GM15510 (cell line): ENCODE results near the gene B9D2.

Experiments used
- POLR2A ChIP-seq: IDR thresholded peaks from 3 replicates; pipeline ENCODE4 v1.6.1; 2011; ENCODE audit warnings: borderline replicate concordance; ENCODE audit not compliant: insufficient read length; ENCODE audit errors: extremely low read depth

B9D2 gene

GRCh38 chr19:41325947-41326706, 37.8 kb downstream of the B9D2 start:
- TF ChIP-seq POLR2A, result no peak

GRCh38 chr19:41325640-41325946, 38.4 kb downstream of the B9D2 start:
- TF ChIP-seq POLR2A, result no peak

GRCh38 chr19:41324921-41325639, 38.9 kb downstream of the B9D2 start:
- peak; percentile 20 for TF ChIP-seq POLR2A

- TF ChIP-seq POLR2A, result peak; percentile 21
Observed at GRCh38 chr19:41324231-41324702, 39.7 kb downstream of the B9D2 start.

GRCh38 chr19:41323430-41324125, 40.4 kb downstream of the B9D2 start:
- no peak for TF ChIP-seq POLR2A

GRCh38 chr19:41323023-41323422, 40.9 kb downstream of the B9D2 start:
- TF ChIP-seq POLR2A, result no peak

GRCh38 chr19:41322451-41322850, 41.5 kb downstream of the B9D2 start:
- TF ChIP-seq POLR2A, result no peak

- no peak for TF ChIP-seq POLR2A
Observed at GRCh38 chr19:41321600-41322270, 42.2 kb downstream of the B9D2 start.

- TF ChIP-seq POLR2A, result no peak
Observed at GRCh38 chr19:41321204-41321599, 42.7 kb downstream of the B9D2 start.

GRCh38 chr19:41320568-41320967, 43.4 kb downstream of the B9D2 start:
- no peak for TF ChIP-seq POLR2A

GRCh38 chr19:41320185-41320518, 43.8 kb downstream of the B9D2 start:
- TF ChIP-seq POLR2A, result no peak

- TF ChIP-seq POLR2A, result no peak
Observed at GRCh38 chr19:41319500-41320184, 44.3 kb downstream of the B9D2 start.

GRCh38 chr19:41318696-41319499, 45.1 kb downstream of the B9D2 start:
- peak; percentile 25 for TF ChIP-seq POLR2A
